Measurements from ENCODE around the gene MLH3.

The MLH3 gene

GRCh38 chr14:75053396-75054291 lies 2.4 kb upstream of the MLH3 start:
- Histone ChIP-seq H3K27me3 (ENCODE audit: insufficient read depth, poor library complexity, severe bottlenecking) (no peaks in the 10 kb centered on the region), H3K4me3 (replicated peaks; ENCODE audit: insufficient read depth, low read length) (no peak overlapping the region), H3K27ac (replicated peaks) (no peak overlapping the region)
- TF ChIP-seq CTCF (IDR thresholded peaks at IDR 0.05; ENCODE audit: insufficient read depth, low read length) = no peak
- no peak for TF ChIP-seq SPI1 (IDR thresholded peaks at IDR 0.05; ENCODE audit: borderline replicate concordance, low read depth)
- TF ChIP-seq POLR2AphosphoS5 (IDR thresholded peaks at IDR 0.05; ENCODE audit: low read depth) = no peak
- no peak for TF ChIP-seq GABPA (IDR thresholded peaks at IDR 0.05; ENCODE audit: low read depth)
- no peak for TF ChIP-seq REST (IDR thresholded peaks at IDR 0.05; ENCODE audit: insufficient replicate concordance, low read depth)
- no peak for DNase-seq (ENCODE audit: low read depth in 1 of 2, low spot score in 1 of 2)

GRCh38 chr14:75051556-75051899 lies 261 bp upstream of the MLH3 start:
- H3K4me3 ChIP-seq (replicated peaks; ENCODE audit: insufficient read depth, low read length) = peak overlapping the region; percentile 50
- TF ChIP-seq SPI1 (IDR thresholded peaks at IDR 0.05; ENCODE audit: borderline replicate concordance, low read depth) (no peak), POLR2AphosphoS5 (IDR thresholded peaks at IDR 0.05; ENCODE audit: low read depth) (no peak), GABPA (IDR thresholded peaks at IDR 0.05; ENCODE audit: low read depth) (no peak)

GRCh38 chr14:75049731-75050201 lies 1.5 kb downstream of the MLH3 start:
- H3K27me3 ChIP-seq (ENCODE audit: insufficient read depth, poor library complexity, severe bottlenecking) = no peaks in the 10 kb centered on the region
- TF ChIP-seq REST (IDR thresholded peaks at IDR 0.05; ENCODE audit: insufficient replicate concordance, low read depth) (no peak), SPI1 (IDR thresholded peaks at IDR 0.05; ENCODE audit: borderline replicate concordance, low read depth) (no peak), GABPA (IDR thresholded peaks at IDR 0.05; ENCODE audit: low read depth) (no peak), POLR2AphosphoS5 (IDR thresholded peaks at IDR 0.05; ENCODE audit: low read depth) (no peak), CTCF (IDR thresholded peaks at IDR 0.05; ENCODE audit: insufficient read depth, low read length) (no peak)
- DNase-seq (ENCODE audit: low read depth in 1 of 2, low spot score in 1 of 2) = peak in 1 of 2 experiments; percentile 14
- H3K4me3 ChIP-seq (replicated peaks; ENCODE audit: insufficient read depth, low read length) = no peak overlapping the region
- H3K27ac ChIP-seq (replicated peaks) = no peak overlapping the region

More at GRCh38 chr14:75051556-75051899, 261 bp upstream of the MLH3 start:
- H3K27ac ChIP-seq (replicated peaks) = no peak overlapping the region
- no peaks in the 10 kb centered on the region for H3K27me3 ChIP-seq (ENCODE audit: insufficient read depth, poor library complexity, severe bottlenecking)
- no peak for DNase-seq (ENCODE audit: low read depth in 1 of 2, low spot score in 1 of 2)

- Histone ChIP-seq H3K27me3 (ENCODE audit: insufficient read depth, poor library complexity, severe bottlenecking) (no peaks in the 10 kb centered on the region), H3K27ac (replicated peaks) (no peak overlapping the region), H3K4me3 (replicated peaks; ENCODE audit: insufficient read depth, low read length) (no peak overlapping the region)
- TF ChIP-seq CTCF (IDR thresholded peaks at IDR 0.05; ENCODE audit: insufficient read depth, low read length) = no peak
- TF ChIP-seq GABPA (IDR thresholded peaks at IDR 0.05; ENCODE audit: low read depth) = no peak
- no peak for DNase-seq (ENCODE audit: low read depth in 1 of 2, low spot score in 1 of 2)
Measured at GRCh38 chr14:75049136-75049535, 2.1 kb downstream of the MLH3 start.
